ENCODE measurements around the gene TUBB2A.
A peak's percentile ranks its signal among the peaks of the same experiment; 100 is the strongest.
"Not testable (repeated sequence)": the region's sequence is repeated elsewhere in the genome, so short reads cannot be mapped to it uniquely, and the experiment has no call there.

TUBB2A gene

DNA sequence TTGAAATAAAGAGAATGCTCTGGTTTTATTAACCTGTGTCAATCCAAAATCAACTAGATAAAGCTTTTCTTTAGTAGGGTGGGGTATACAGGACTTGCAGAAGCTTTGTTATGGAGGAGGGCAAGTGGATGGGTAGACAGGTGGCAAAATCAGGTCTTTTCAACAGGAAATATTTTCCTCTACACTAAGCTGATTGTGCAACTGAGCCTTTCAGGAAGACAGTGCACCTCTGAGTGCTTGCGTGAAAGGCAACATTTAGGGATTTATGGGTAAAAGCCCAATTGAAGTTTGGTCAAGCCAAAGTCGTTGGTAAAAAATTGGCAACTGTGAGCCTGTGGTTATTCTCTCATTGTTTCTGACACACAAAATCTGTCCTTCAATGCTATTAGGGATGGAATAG, 23.8 kb upstream of the TUBB2A start:
- DNase-seq (ENCODE audit: low read depth) = no peak
- no peak overlapping the region for H3K4me3 ChIP-seq (replicated peaks; ENCODE audit: low read depth, low read length)
- TF ChIP-seq, protein P1, sequence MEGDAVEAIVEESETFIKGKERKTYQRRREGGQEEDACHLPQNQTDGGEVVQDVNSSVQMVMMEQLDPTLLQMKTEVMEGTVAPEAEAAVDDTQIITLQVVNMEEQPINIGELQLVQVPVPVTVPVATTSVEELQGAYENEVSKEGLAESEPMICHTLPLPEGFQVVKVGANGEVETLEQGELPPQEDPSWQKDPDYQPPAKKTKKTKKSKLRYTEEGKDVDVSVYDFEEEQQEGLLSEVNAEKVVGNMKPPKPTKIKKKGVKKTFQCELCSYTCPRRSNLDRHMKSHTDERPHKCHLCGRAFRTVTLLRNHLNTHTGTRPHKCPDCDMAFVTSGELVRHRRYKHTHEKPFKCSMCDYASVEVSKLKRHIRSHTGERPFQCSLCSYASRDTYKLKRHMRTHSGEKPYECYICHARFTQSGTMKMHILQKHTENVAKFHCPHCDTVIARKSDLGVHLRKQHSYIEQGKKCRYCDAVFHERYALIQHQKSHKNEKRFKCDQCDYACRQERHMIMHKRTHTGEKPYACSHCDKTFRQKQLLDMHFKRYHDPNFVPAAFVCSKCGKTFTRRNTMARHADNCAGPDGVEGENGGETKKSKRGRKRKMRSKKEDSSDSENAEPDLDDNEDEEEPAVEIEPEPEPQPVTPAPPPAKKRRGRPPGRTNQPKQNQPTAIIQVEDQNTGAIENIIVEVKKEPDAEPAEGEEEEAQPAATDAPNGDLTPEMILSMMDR (IDR thresholded peaks at IDR 0.05; ENCODE audit: low read length, missing control alignments) = no peak

DNA sequence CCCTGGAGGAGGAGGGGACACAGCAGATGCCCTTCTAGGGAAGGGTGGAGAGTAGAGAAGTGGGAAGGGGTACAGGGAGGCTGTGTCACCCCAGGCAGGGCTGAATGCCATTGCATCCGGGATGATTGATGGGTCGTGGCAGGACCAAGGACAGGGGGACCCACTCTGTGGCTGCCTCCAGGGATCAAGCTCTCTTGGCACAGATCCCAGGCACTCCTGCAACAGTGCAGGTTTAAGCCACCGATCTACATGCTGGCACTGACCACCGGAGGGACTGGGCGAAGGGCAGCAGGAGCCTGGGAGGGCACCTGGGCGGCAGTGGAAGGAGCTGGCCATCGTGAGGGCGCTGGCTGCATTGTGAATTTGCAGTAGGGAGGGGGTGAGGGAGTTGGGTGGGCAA, 22.6 kb upstream of the TUBB2A start:
- peak overlapping the region; percentile 41 for H3K4me3 ChIP-seq (replicated peaks; ENCODE audit: low read depth, low read length)
- DNase-seq (ENCODE audit: low read depth) = not testable (repeated sequence)

DNA sequence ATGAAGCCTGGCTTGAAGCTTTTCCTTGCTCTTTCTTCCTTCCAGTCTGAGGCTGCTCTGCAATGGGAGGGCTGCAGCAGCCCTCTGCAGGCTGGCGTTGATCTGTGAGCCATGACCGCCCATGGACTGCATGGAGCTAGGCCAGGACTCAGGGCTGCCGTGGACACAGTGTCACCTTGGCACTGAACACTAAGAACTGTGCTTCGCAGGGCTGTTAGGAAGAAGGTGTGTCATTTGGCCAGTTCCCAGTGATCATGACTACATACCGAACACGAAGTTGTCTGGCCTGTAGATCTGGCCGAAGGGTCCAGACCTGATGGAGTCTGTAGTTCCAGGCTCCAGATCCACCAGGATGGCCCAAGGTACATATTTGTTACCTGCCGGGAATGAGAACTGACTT, 21.3 kb upstream of the TUBB2A start:
- DNase-seq (ENCODE audit: low read depth); H3K4me3 ChIP-seq (replicated peaks; ENCODE audit: low read depth, low read length): not testable (repeated sequence)

DNA sequence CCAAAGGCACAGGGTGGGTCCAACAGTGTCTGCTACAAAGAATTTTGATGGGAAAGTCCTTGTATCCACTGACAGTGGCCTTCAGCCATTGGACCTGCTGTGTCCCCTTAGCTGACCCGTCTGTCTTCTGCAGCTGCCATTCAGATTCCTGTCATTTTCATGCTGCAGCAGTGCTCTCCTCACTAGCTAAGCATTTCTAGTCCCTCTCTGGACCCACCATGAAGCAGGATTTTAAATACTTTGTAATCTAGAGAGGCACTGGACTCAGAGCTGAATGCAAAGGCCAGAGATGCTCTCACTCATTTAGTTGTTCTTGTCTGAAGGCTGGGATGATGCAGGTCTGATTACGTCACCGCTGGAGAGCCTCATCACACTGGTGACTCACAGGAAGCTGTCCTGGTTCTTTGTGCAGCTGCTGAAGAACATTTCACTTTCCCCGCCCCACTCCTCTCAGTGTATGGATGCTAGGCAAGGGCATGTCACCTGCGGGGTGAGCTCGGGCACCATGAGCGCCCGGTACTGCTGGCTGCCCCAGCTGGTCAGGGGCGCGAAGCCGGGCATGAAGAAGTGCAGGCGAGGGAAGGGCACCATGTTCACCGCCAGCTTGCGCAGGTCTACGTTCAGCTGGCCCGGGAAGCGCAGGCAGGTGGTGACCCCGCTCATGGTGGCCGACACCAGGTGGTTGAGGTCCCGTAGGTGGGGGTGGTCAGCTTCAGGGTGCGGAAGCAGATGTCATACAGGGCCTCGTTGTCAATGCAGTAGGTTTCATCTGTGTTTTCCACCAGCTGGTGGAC, 19.4 kb upstream of the TUBB2A start:
- H3K4me3 ChIP-seq (replicated peaks; ENCODE audit: low read depth, low read length) = no peak overlapping the region
- peak; percentile 96 for DNase-seq (ENCODE audit: low read depth)
- TF ChIP-seq, protein P1 (IDR thresholded peaks at IDR 0.05; ENCODE audit: low read length, missing control alignments) = no peak

DNA sequence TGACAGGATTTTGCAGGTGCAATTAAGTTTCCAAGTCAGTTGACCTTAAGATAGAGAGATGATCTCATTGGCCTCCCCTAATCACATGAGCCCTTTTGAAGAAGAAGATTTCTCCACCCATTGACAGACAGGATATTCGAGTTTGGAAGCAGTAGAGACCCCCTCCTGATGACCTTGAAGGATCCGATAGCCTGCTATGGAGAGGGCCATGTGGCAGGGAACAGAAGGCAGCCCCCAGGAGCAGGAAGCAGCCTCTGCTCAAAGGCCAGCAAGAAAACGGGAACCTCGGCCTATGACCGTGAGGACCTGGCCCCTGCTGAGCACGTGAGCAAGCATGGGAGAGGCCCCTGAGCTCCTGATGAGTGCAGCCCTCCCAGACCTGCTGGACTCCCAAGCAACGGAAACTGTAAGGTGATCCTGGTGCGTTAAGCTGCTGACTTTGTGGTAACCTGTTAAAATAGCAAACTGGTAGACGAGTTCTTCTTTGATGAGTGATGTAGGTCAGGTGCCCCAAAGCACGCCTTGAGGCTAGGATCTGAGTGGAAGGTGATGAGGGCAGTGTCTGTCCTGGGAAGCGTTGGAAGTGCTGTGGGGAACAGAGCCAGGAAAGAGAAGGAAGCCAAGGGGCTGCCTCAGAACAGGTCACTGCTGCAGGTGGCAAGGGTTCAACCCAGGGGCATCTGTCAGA, 18.5 kb upstream of the TUBB2A start:
- H3K4me3 ChIP-seq (replicated peaks; ENCODE audit: low read depth, low read length) = no peak overlapping the region
- TF ChIP-seq, protein P1 (IDR thresholded peaks at IDR 0.05; ENCODE audit: low read length, missing control alignments) = no peak
- no peak for DNase-seq (ENCODE audit: low read depth)

DNA sequence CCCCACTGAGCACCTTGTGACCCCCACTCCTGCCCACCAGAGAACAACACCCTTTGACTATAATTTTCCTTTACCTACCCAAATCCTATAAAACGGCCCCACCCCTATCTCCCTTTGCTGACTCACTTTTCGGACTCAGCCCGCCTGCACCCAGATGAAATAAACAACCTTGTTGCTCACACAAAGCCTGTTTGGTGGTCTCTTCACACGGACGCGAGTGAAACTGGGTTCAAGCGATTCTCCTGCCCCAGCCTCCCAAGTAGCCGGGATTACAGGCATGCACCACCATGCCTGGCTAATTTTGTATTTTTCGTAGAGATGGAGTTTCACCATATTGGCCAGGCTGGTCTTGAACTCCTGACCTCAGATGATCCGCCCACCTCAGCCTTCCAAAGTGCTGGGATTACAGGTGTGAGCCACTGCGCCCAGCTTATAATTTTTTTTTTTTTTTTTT, 16.3 kb upstream of the TUBB2A start:
- DNase-seq (ENCODE audit: low read depth); H3K4me3 ChIP-seq (replicated peaks; ENCODE audit: low read depth, low read length): not testable (repeated sequence)

DNA sequence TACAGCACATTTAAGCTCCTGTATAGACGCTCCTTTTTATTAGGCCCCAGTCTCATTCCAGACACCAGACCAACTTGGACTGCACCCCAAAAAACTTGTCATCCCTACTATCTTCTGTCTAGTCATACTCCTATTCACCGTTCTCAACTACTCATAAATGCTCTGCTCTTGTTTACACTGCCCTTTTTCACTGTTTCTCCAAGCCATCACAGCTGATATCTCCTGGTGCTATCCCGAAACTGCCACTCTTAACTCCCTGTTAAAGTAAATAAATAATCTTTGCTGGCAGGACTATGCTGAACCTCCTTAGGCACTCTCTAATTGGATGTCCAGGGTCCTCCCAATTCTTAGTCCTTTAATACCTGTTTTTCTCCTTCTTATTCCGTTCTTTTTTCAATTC, 15.4 kb upstream of the TUBB2A start:
- H3K4me3 ChIP-seq (replicated peaks; ENCODE audit: low read depth, low read length); DNase-seq (ENCODE audit: low read depth): not testable (repeated sequence)

DNA sequence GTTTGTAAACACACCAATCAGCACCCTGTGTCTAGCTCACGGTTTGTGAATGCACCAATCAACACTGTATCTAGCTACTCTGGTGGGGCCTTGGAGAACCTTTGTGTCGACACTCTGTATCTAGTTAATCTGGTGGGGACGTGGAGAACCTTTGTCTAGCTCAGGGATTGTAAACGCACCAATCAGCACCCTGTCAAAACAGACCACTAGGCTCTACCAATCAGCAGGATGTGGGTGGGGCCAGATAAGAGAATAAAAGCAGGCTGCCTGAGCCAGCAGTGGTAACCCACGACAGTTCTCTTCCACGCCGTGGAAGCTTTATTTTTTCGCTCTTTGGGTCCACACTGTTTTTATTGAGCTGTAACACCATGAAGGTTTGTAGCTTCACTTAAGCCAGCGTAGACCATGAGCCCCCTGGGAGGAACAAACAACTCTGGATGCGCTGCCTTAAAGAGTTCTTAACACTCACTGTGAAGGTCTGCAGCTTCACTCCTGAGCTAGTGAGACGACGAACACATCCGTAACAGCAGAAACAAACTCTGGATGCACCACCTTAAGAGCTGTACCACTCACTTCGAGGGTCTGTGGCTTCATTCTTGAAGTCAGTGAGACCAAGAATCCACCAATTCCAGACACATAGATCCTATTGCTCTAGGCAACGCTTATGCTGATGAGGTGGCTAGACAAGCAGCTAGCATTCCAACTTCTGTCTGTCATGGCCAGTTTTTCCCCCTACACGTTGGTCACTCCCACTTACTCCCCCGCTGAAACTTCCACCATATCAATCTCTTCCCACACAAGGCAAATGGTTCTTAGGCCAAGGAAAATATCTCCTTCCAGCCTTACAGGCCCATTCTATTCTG, 14.2 kb upstream of the TUBB2A start:
- DNase-seq (ENCODE audit: low read depth) = peak; percentile 95

DNA sequence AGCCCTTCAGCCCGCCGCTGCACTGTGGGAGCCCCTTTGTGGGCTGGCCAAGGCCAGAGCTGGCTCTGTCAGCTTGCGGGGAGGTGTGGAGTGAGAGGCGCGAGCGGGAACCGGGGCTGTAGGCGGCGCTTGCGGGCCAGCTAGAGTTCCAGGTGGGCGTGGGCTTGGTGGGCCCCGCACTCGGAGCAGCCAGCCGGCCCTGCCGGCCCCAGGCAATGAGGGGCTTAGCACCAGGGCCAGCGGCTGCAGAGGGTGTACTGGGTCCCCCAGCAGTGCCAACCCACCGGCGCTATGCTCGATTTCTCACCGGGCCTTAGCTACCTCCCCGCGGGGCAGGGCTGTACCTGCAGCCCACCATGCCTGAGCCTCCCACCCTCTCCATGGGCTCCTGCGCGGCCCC, 13.3 kb upstream of the TUBB2A start:
- not testable (repeated sequence) for H3K4me3 ChIP-seq (replicated peaks; ENCODE audit: low read depth, low read length); DNase-seq (ENCODE audit: low read depth)

More for the DNA sequence above, 14.2 kb upstream of the TUBB2A start:
- not testable (repeated sequence) for H3K4me3 ChIP-seq (replicated peaks; ENCODE audit: low read depth, low read length)

DNA sequence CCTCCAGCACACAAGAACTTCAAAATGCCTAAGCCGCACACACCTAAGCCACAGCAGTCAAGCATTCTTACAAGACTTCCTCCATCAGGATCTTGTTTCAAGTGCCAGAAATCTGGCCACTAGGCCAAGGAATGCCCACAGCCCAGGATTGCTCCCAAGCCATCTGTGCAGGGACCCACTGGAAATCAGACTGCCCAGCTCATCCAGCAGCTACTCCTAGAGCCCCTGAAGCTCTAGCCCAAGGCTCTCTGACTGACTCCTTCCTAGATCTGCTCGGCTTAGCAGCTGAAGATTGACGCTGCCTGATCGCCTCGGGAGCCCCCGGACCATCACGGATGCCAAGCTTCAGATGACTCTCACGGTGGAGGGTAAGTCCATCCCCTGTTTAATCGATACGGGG, 10.7 kb upstream of the TUBB2A start:
- not testable (repeated sequence) for DNase-seq (ENCODE audit: low read depth); H3K4me3 ChIP-seq (replicated peaks; ENCODE audit: low read depth, low read length)

DNA sequence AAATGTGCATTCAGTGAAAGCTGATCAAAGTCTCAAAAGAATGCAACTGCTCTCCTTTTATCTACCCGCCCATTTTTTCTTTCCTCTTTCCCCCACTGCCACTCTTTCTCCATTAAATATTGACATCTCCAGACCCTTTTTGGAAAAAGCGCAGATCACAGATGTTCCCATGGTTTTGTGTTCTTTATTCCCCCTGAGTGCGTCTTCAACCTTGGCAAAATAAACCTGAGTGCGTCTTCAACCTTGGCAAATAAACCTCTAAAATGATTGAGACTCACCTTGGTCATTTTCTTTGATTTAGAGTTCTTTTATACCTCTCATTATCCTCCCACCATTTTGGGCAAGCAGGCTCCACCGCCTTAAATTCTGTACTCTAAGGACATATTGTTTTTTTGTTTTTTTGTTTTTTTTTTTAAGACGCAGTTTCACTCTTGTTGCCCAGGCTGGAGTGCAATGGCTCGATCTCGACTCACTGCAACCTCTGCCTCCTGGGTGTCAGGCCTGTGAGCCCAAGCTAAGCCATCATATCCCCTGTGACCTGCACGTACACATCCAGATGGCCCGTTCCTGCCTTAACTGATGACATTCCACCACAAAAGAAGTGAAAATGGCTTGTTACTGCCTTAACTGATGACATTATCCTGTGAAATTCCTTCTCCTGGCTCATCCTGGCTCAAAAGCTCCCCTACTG, 9.3 kb upstream of the TUBB2A start:
- not testable (repeated sequence) for H3K4me3 ChIP-seq (replicated peaks; ENCODE audit: low read depth, low read length); DNase-seq (ENCODE audit: low read depth)
